ENCODE data around the gene SFXN5.

- TF ChIP-seq ZFP36 (IDR thresholded peaks at IDR 0.05; ENCODE audit: borderline replicate concordance, partially characterized antibody) (no peak), CTCF (IDR thresholded peaks at IDR 0.05) (no peak), PHF8 (IDR thresholded peaks at IDR 0.05; ENCODE audit: borderline replicate concordance, low read depth) (no peak)
Measured at GRCh38 chr2:72972352-72973136, 99.0 kb downstream of the SFXN5 start.
